Stomach (tissue), 9 donors: Measurements from ENCODE around the gene MDFI. TPM values are rescaled to one million over a fixed set of nuclear protein-coding genes. Genes with fewer than 3 reads are reported as not detected.

Source experiments
- DNase-seq, 2 donors: peaks; one replicate each; pipeline versions ENCODE4 v3.0.0 to v3.0.0-alpha.2; 2013 to 2019
- H3K27ac ChIP-seq, 5 donors: fragments of 200-600 bp in 4 of 5; sonication (generic) in 4 of 5; one replicate each; pipeline ENCODE4 v1.5.1; 2013 to 2019; ENCODE audit warnings: mild to moderate bottlenecking in 1 of 5, moderate library complexity in 1 of 5
- H3K27me3 ChIP-seq, 3 donors: fragments of 200-600 bp; sonication (generic); one replicate each; pipeline ENCODE4 v1.5.1; 2017 to 2019; ENCODE audit warnings: mixed run types in 1 of 3
- H3K36me3 ChIP-seq, 4 donors: fragments of 200-600 bp; sonication (generic); 1 replicate in 3 of 4; 2 replicates in 1 of 4; pipeline ENCODE4 v1.5.1; 2016 to 2019
- H3K4me1 ChIP-seq, 4 donors: fragments of 200-600 bp; sonication (generic); one replicate each; pipeline ENCODE4 v1.5.1; 2016 to 2019
- H3K4me3 ChIP-seq, 4 donors: fragments of 200-600 bp; sonication (generic) in 3 of 4; one replicate each; pipeline ENCODE4 v1.5.1; 2016 to 2019; ENCODE audit warnings: mild to moderate bottlenecking in 1 of 4
- H3K9me3 ChIP-seq, 4 donors: fragments of 200-600 bp; sonication (generic); one replicate each; pipeline ENCODE4 v1.5.1; 2016 to 2019
- CTCF ChIP-seq, 7 experiments: fragments of 450-650 bp in 4 of 7; fragments of 200-600 bp in 3 of 7; sonication (generic) in 3 of 7; IDR thresholded peaks; one replicate each; pipeline ENCODE4 v1.5.1; 2016 to 2019; ENCODE audit warnings: antibody characterized with exemption in 7 of 7, control low read depth in 2 of 7, mild to moderate bottlenecking in 1 of 7
- EP300 ChIP-seq: sonication (generic); formaldehyde crosslinking; IDR thresholded peaks from one replicate; pipeline ENCODE4 v1.6.1; 2017; ENCODE audit warnings: antibody characterized with exemption
- POLR2A ChIP-seq, 4 donors: fragments of 450-650 bp; IDR thresholded peaks; one replicate each; pipeline ENCODE4 v1.6.1; 2016; ENCODE audit warnings: antibody characterized with exemption in 4 of 4, control low read depth in 2 of 4, mild to moderate bottlenecking in 1 of 4, moderate library complexity in 1 of 4
- POLR2AphosphoS5 ChIP-seq, 3 donors: sonication (generic); formaldehyde crosslinking; IDR thresholded peaks; one replicate each; pipeline ENCODE4 v1.6.1; 2016; ENCODE audit warnings: antibody characterized with exemption in 3 of 3
- WGBS, 5 donors: extraction: QIAGEN DNeasy Blood & Tissue Kit in 3 of 5; methylation state at CpG; one replicate each; pipeline versions ENCODE4 v1.1.5 to v1.1.7; 2013 to 2018; 5-methylcytosine and 5-hydroxymethylcytosine counted together
- intact Hi-C: fragments of 100-400 bp; cut with DNase I; formaldehyde crosslinking; loops from one replicate; pipeline ENCODE4 v1.15.1; 2023; ENCODE audit warnings: low total_unique reads
- polyA plus RNA-seq, 3 donors: library from polyadenylated mRNA; stranded (reverse); fragments of 200-250 nt; gene quantifications; one replicate each; pipeline ENCODE4 v1.2.3, GENCODE V29; 2013
- total RNA-seq, 5 donors: library from RNA; depleted of rRNA; stranded (reverse); fragments of >200 nt; gene quantifications; one replicate each; pipeline versions ENCODE4 v1.1.0 to v1.2.3, GENCODE V29; 2014 to 2016
- donor health status: healthy with polysubstance abuse.
- donor health status: Bipolar disorder and iron deficiency.
- donor health status: healthy.

The MDFI gene
- total and polyA plus RNA-seq, 8 donors: 3.7 to 17.2 (median 8.3) TPM; not detected in 1

- 67 to 83% (median 70%) methylated on average over 12 of the region's 12 CpGs for WGBS, 5 donors
- DNase-seq: no peak
- intact Hi-C loops: no loop called here
These were observed 6.8 kb downstream of the MDFI start for GRCh38 chr6:41645007-41645618.

GRCh38 chr6:41646026-41646795, 7.9 kb downstream of the MDFI start:
- Histone ChIP-seq H3K4me3 (no peak overlapping the region), H3K27me3 (peaks cover 0 to 19% (median 0%) of the 10 kb centered on the region in 3 donors), H3K27ac (no peak overlapping the region), H3K4me1 (no peaks in the 10 kb centered on the region), H3K9me3 (no peaks in the 10 kb centered on the region), H3K36me3 (peaks cover 0 to 8% (median 0%) of the 10 kb centered on the region in 4 donors)
- intact Hi-C loops: no loop called here
- TF ChIP-seq POLR2AphosphoS5 (IDR thresholded peaks at IDR 0.05) (no peak), CTCF (IDR thresholded peaks at IDR 0.05) (no peak), POLR2A (IDR thresholded peaks at IDR 0.05) (no peak), EP300 (no peak)
- DNase-seq: no peak
- WGBS, 5 donors: 81 to 87% (median 83%) methylated on average over 13 to 14 of the region's 14 CpGs

More at GRCh38 chr6:41645007-41645618, 6.8 kb downstream of the MDFI start:
- Histone ChIP-seq H3K36me3 (peaks cover 0 to 8% (median 0%) of the 10 kb centered on the region in 4 donors), H3K27me3 (peaks cover 0 to 25% (median 0%) of the 10 kb centered on the region in 3 donors), H3K4me3 (no peak overlapping the region), H3K4me1 (no peaks in the 10 kb centered on the region), H3K9me3 (no peaks in the 10 kb centered on the region), H3K27ac (no peak overlapping the region)
- TF ChIP-seq EP300 (no peak), POLR2AphosphoS5 (IDR thresholded peaks at IDR 0.05) (no peak), POLR2A (IDR thresholded peaks at IDR 0.05) (no peak), CTCF (IDR thresholded peaks at IDR 0.05) (no peak)

DNA sequence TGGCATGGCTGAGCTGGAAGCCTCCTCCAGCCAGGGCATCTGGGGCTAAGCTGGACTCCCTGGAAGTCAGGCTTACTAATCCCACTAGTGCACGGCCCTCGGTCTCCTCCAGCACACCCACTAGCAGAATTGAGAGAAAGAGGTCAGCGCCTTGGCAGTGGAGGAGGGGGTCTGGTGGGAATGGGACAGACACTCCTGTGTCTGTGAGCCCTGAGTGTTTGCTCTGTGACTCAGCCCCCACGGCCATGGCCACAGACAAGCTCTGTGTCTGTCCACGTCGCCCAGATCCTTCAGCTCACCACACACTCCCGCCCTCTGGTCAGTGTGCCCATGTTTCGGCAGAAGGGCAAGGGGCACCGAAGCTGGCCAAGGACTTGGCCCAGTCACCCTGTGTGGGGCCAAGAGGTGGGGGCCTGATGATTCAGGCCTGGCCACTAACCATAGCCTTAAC, 8.8 kb downstream of the MDFI start:
- H3K4me1 ChIP-seq: no peaks in the 10 kb centered on the region
- DNase-seq: no peak
- peaks cover 0 to 12% (median 0%) of the 10 kb centered on the region in 4 donors for H3K36me3 ChIP-seq
- no peak overlapping the region for H3K27ac ChIP-seq
- H3K9me3 ChIP-seq: no peaks in the 10 kb centered on the region
- intact Hi-C loops: no loop called here
- TF ChIP-seq POLR2A (IDR thresholded peaks at IDR 0.05) (no peak), EP300 (no peak), CTCF (IDR thresholded peaks at IDR 0.05) (no peak), POLR2AphosphoS5 (IDR thresholded peaks at IDR 0.05) (no peak)
- H3K27me3 ChIP-seq: peaks cover 0 to 19% (median 0%) of the 10 kb centered on the region in 3 donors
- WGBS, 5 donors: 76 to 100% (median 82%) methylated on average over 1 to 9 of the region's 9 CpGs
- H3K4me3 ChIP-seq: no peak overlapping the region

GRCh38 chr6:41648070-41648585, 9.9 kb downstream of the MDFI start:
- H3K27me3 ChIP-seq: peaks cover 0 to 19% (median 0%) of the 10 kb centered on the region in 3 donors
- no peak overlapping the region for H3K27ac ChIP-seq
- no peaks in the 10 kb centered on the region for H3K9me3 ChIP-seq
- DNase-seq: no peak
- intact Hi-C loops: no loop called here
- H3K4me3 ChIP-seq: no peak overlapping the region
- WGBS, 5 donors: 79 to 91% (median 88%) methylated on average over 7 of the region's 7 CpGs
- peaks cover 0 to 3% (median 0%) of the 10 kb centered on the region in 4 donors for H3K4me1 ChIP-seq
- H3K36me3 ChIP-seq: peaks cover 0 to 12% (median 0%) of the 10 kb centered on the region in 4 donors
- no peak for TF ChIP-seq EP300
- no peak for TF ChIP-seq POLR2AphosphoS5 (IDR thresholded peaks at IDR 0.05)
- no peak for TF ChIP-seq CTCF (IDR thresholded peaks at IDR 0.05)
- no peak for TF ChIP-seq POLR2A (IDR thresholded peaks at IDR 0.05)
